ENCODE measurements around the gene ACSL5. TPM values are rescaled to one million over a fixed set of nuclear protein-coding genes. Genes with fewer than 3 reads are reported as not detected.

The ACSL5 gene
- polyA plus RNA-seq, 1 of the 3 experiments (the other 2 are of a cell fraction), result 0.08 TPM

DNA sequence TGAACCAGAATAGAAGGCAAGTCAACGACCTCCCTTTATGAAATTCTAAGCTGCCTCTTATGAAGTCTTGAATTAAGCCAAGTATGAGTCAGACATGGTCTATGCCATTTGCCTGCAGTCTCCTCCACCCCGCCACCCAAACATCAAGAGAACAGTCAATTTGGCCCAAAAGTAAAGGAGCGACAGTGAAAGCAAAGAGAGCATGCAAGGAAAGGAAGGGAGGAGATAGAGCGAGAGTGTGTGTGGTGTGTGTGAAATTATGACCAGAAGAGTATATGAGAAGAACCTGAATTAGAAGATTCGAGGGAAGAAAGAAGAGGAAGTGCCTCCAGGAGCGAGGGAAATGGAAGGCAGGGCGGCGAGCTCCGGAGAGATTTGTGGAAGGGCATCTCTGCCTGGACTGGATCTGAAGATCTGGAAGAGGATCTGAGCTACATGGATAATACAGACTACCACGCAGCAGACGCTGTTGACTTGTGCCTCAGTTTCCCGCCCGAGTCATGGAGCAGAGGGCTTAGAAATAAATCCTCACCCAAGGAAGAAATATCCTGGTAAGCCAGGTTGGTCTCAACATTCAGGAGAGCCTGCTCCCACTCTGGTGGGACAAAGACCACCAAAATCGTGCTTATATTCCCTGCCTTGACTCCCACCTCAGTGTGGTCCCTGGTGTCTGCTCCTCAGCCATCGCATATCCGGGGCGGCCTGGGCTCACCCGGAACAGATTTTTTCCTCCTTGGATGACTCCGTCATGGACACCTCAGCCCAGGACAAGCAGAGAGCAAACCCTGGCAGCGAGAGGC is 72.3 kb downstream of the ACSL5 start:
- Histone ChIP-seq H3K4me3 (ENCODE audit: low read depth in 2 of 2, low read length in 1 of 2) (peak overlapping the region; percentile 87 to 91), H3K9me3 (no peaks in the 10 kb centered on the region), H3K27me3 (ENCODE audit: insufficient read depth) (no peaks in the 10 kb centered on the region), H3K9ac (peak overlapping the region; percentile 90), H2AFZ (ENCODE audit: low read depth) (peak overlapping the region; percentile 89), H3K36me3 (replicated peaks in 1 of 2; ENCODE audit: control insufficient read depth in 1 of 2, insufficient read depth in 2 of 2, low read length in 1 of 2) (peaks cover 33 to 53% of the 10 kb centered on the region in 2 experiments), H3K79me2 (ENCODE audit: insufficient read depth) (peaks cover 70% of the 10 kb centered on the region), H3K27ac (ENCODE audit: low read depth in 2 of 2, low read length in 1 of 2) (peak overlapping the region; percentile 93 to 96), H3K4me1 (ENCODE audit: control insufficient read depth in 1 of 2, insufficient read depth in 2 of 2, low read depth in 1 of 2, low read length in 1 of 2) (peaks cover 6 to 11% of the 10 kb centered on the region in 2 experiments; a peak in 3 of 4 replicates), H3K4me2 (peak overlapping the region; percentile 83), H3K9me2 (no peaks in the 10 kb centered on the region), H3F3A (replicated peaks; ENCODE audit: insufficient read depth) (peaks cover 5% of the 10 kb centered on the region), H4K20me1 (ENCODE audit: insufficient read depth) (no peaks in the 10 kb centered on the region)
- no peak for DNase-seq
- POLR2A ChIA-PET, result interaction anchor here (1.0 to 1.2 kb wide), 2 partner anchors 16 to 26 kb away, joined by 3 to 4 read pairs; no protein-coding TSS in a partner anchor
- CTCF ChIA-PET, result interaction anchor here (2.2 kb wide), 2 partner anchors 11 to 131 kb away, joined by 6 to 19 read pairs; no protein-coding TSS in a partner anchor
- WGBS (ENCODE audit: low lambda C conversion rate), result 6% methylated on average over 16 of the region's 20 CpGs
- TF ChIP-seq ELF1 (IDR thresholded peaks at IDR 0.05) (no peak), SMC3 (IDR thresholded peaks at IDR 0.05; ENCODE audit: low read depth, low read length) (0 out of 2 replicates have a peak, but pooled peaks have one; percentile 5), RCOR1 (IDR thresholded peaks at IDR 0.05; ENCODE audit: low read length) (no peak)
- TF ChIP-seq, protein P1, sequence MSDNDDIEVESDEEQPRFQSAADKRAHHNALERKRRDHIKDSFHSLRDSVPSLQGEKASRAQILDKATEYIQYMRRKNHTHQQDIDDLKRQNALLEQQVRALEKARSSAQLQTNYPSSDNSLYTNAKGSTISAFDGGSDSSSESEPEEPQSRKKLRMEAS (IDR thresholded peaks at IDR 0.05; ENCODE audit: low read depth), result no peak

DNA sequence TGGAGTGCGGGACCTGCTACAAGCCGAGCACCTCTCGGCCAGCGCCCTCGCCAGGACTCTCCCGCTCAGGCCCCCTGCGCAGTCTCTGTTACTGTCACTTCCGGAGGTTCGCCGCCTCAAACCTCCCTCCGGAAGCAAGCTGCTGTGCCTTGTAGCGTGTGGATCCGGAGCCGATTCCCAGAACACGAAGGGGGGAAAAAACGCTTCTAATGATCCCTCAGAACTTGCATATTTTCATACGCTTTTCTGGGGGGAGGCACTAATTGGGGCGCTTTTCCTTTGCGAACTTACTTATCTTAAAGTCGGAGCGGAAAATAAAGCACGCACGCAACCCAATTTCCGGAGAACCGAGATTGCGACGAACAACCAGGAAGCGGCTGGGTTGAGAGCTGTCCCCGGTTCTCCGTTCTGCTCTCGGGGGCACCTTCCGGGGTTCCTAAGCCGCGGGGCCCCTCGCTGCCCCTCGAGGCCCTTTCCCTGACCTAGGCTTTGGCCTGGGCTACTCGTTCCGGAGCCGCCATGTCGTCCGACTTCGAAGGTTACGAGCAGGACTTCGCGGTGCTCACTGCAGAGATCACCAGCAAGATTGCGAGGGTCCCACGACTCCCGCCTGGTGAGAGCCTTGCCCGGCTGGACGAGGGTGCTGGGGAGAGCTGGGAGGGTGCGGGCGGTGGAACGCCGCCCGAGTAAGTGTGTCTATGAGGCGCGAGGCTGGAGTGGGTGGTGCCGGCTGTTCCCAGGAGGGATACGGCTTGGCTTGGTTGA is 73.1 kb downstream of the ACSL5 start, which contains the start of the genes VTI1A and ZDHHC6:
Gene VTI1A (plus strand): TSS at position 361 of the 765 bp plus-strand sequence. CDS start 159 bp downstream, at position 520.
Gene ZDHHC6 (minus strand): TSS at position 60 of the 765 bp plus-strand sequence. CDS start 1,478 bp downstream, outside the sequence.
- Histone ChIP-seq H3K79me2 (ENCODE audit: insufficient read depth) (peaks cover 77% of the 10 kb centered on the region), H3K4me1 (ENCODE audit: control insufficient read depth in 1 of 2, insufficient read depth in 2 of 2, low read depth in 1 of 2, low read length in 1 of 2) (peaks cover 6 to 11% of the 10 kb centered on the region in 2 experiments; a peak in 3 of 4 replicates), H3K36me3 (replicated peaks in 1 of 2; ENCODE audit: control insufficient read depth in 1 of 2, insufficient read depth in 2 of 2, low read length in 1 of 2) (peaks cover 33 to 45% of the 10 kb centered on the region in 2 experiments), H3K9me3 (no peaks in the 10 kb centered on the region), H2AFZ (ENCODE audit: low read depth) (peak within 1 kb of the TSS; percentile 89), H3K9me2 (no peaks in the 10 kb centered on the region), H3K4me3 (ENCODE audit: low read depth in 2 of 2, low read length in 1 of 2) (peak within 1 kb of the TSS; percentile 87 to 91), H3K4me2 (peak within 1 kb of the TSS; percentile 83), H3K9ac (peak within 1 kb of the TSS; percentile 90), H3F3A (replicated peaks; ENCODE audit: insufficient read depth) (peaks cover 5% of the 10 kb centered on the region), H3K27ac (ENCODE audit: low read depth in 2 of 2, low read length in 1 of 2) (peak within 1 kb of the TSS; percentile 93 to 96), H4K20me1 (ENCODE audit: insufficient read depth) (no peaks in the 10 kb centered on the region), H3K27me3 (ENCODE audit: insufficient read depth) (no peaks in the 10 kb centered on the region)
- POLR2A ChIA-PET, result interaction anchor here (1.0 to 1.2 kb wide), 2 partner anchors 16 to 25 kb away, joined by 3 to 4 read pairs; no protein-coding TSS in a partner anchor
- WGBS (ENCODE audit: low lambda C conversion rate), result 0% methylated on average over 27 of the region's 59 CpGs
- CTCF ChIA-PET, result interaction anchor here (0.6 to 2.2 kb wide), 4 partner anchors 12 to 321 kb away, joined by 3 to 19 read pairs (median 4); no protein-coding TSS in a partner anchor
- peak; percentile 88 for DNase-seq
- TF ChIP-seq ELF1 (IDR thresholded peaks at IDR 0.05), result peak; percentile 98
- no peak for TF ChIP-seq RFX5 (IDR thresholded peaks at IDR 0.05; ENCODE audit: low read length)
- TF ChIP-seq GATA2 (CRISPR knock-in tag; IDR thresholded peaks at IDR 0.05), result peak; percentile 69
- TF ChIP-seq POLR2AphosphoS5 (IDR thresholded peaks at IDR 0.05; ENCODE audit: low read depth, low read length), result peak; percentile 77; the same call in 1 of the 2 replicates
- TF ChIP-seq, protein P2, sequence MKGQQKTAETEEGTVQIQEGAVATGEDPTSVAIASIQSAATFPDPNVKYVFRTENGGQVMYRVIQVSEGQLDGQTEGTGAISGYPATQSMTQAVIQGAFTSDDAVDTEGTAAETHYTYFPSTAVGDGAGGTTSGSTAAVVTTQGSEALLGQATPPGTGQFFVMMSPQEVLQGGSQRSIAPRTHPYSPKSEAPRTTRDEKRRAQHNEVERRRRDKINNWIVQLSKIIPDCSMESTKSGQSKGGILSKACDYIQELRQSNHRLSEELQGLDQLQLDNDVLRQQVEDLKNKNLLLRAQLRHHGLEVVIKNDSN (IDR thresholded peaks at IDR 0.05; ENCODE audit: borderline replicate concordance, low read depth), result no peak
- TF ChIP-seq, protein P3, sequence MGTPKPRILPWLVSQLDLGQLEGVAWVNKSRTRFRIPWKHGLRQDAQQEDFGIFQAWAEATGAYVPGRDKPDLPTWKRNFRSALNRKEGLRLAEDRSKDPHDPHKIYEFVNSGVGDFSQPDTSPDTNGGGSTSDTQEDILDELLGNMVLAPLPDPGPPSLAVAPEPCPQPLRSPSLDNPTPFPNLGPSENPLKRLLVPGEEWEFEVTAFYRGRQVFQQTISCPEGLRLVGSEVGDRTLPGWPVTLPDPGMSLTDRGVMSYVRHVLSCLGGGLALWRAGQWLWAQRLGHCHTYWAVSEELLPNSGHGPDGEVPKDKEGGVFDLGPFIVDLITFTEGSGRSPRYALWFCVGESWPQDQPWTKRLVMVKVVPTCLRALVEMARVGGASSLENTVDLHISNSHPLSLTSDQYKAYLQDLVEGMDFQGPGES (IDR thresholded peaks at IDR 0.05; ENCODE audit: low read depth, low read length), result no peak
- TF ChIP-seq FOXM1 (IDR thresholded peaks at IDR 0.05; ENCODE audit: low read depth), result no peak
- TF ChIP-seq GABPA (IDR thresholded peaks at IDR 0.05; ENCODE audit: low read depth), result peak; percentile 91
- TF ChIP-seq TCF12 (IDR thresholded peaks at IDR 0.05), result 0 out of 2 replicates have a peak, but pooled peaks have one; percentile 11
- TF ChIP-seq FOSL2 (IDR thresholded peaks at IDR 0.05; ENCODE audit: borderline replicate concordance, low read depth), result no peak
- no peak for TF ChIP-seq RCOR1 (IDR thresholded peaks at IDR 0.05; ENCODE audit: low read length)
- no peak for TF ChIP-seq EP300 (IDR thresholded peaks at IDR 0.05; ENCODE audit: borderline replicate concordance in 1 of 2, low read depth in 1 of 2, low read length in 1 of 2)
- 0 out of 2 replicates have a peak, but pooled peaks have one; percentile 9 for TF ChIP-seq MXI1 (IDR thresholded peaks at IDR 0.05; ENCODE audit: low read depth, low read length)
- 0 out of 2 replicates have a peak, but pooled peaks have one; percentile 25 for TF ChIP-seq TEAD4 (IDR thresholded peaks at IDR 0.05; ENCODE audit: borderline replicate concordance, insufficient read depth)
- no peak for TF ChIP-seq NFIC (IDR thresholded peaks at IDR 0.05; ENCODE audit: borderline replicate concordance)
- TF ChIP-seq YY1 (IDR thresholded peaks at IDR 0.05; ENCODE audit: low read depth), result 0 out of 2 replicates have a peak, but pooled peaks have one; percentile 54
- TF ChIP-seq, protein P4, sequence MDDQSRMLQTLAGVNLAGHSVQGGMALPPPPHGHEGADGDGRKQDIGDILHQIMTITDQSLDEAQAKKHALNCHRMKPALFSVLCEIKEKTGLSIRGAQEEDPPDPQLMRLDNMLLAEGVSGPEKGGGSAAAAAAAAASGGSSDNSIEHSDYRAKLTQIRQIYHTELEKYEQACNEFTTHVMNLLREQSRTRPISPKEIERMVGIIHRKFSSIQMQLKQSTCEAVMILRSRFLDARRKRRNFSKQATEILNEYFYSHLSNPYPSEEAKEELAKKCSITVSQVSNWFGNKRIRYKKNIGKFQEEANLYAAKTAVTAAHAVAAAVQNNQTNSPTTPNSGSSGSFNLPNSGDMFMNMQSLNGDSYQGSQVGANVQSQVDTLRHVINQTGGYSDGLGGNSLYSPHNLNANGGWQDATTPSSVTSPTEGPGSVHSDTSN (IDR thresholded peaks at IDR 0.05), result peak; percentile 2; the same call in 1 of the 2 replicates
- TF ChIP-seq, protein P5, sequence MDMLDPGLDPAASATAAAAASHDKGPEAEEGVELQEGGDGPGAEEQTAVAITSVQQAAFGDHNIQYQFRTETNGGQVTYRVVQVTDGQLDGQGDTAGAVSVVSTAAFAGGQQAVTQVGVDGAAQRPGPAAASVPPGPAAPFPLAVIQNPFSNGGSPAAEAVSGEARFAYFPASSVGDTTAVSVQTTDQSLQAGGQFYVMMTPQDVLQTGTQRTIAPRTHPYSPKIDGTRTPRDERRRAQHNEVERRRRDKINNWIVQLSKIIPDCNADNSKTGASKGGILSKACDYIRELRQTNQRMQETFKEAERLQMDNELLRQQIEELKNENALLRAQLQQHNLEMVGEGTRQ (IDR thresholded peaks at IDR 0.05; ENCODE audit: borderline replicate concordance, low read depth, low read length), result no peak
- TF ChIP-seq NRF1 (IDR thresholded peaks at IDR 0.05; ENCODE audit: low read depth, low read length), result peak; percentile 77
